Ammon's horn (tissue), 1 donor: ENCODE results near the gene RBL1.
"Not testable (repeated sequence)": the region's sequence is repeated elsewhere in the genome, so short reads cannot be mapped to it uniquely, and the experiment has no call there.

ENCODE experiments used
- DNase-seq: peaks from one replicate; pipeline ENCODE4 v3.0.0-alpha.2; 2016; ENCODE audit warnings: low spot score

The RBL1 gene, protein sequence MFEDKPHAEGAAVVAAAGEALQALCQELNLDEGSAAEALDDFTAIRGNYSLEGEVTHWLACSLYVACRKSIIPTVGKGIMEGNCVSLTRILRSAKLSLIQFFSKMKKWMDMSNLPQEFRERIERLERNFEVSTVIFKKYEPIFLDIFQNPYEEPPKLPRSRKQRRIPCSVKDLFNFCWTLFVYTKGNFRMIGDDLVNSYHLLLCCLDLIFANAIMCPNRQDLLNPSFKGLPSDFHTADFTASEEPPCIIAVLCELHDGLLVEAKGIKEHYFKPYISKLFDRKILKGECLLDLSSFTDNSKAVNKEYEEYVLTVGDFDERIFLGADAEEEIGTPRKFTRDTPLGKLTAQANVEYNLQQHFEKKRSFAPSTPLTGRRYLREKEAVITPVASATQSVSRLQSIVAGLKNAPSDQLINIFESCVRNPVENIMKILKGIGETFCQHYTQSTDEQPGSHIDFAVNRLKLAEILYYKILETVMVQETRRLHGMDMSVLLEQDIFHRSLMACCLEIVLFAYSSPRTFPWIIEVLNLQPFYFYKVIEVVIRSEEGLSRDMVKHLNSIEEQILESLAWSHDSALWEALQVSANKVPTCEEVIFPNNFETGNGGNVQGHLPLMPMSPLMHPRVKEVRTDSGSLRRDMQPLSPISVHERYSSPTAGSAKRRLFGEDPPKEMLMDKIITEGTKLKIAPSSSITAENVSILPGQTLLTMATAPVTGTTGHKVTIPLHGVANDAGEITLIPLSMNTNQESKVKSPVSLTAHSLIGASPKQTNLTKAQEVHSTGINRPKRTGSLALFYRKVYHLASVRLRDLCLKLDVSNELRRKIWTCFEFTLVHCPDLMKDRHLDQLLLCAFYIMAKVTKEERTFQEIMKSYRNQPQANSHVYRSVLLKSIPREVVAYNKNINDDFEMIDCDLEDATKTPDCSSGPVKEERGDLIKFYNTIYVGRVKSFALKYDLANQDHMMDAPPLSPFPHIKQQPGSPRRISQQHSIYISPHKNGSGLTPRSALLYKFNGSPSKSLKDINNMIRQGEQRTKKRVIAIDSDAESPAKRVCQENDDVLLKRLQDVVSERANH

DNA sequence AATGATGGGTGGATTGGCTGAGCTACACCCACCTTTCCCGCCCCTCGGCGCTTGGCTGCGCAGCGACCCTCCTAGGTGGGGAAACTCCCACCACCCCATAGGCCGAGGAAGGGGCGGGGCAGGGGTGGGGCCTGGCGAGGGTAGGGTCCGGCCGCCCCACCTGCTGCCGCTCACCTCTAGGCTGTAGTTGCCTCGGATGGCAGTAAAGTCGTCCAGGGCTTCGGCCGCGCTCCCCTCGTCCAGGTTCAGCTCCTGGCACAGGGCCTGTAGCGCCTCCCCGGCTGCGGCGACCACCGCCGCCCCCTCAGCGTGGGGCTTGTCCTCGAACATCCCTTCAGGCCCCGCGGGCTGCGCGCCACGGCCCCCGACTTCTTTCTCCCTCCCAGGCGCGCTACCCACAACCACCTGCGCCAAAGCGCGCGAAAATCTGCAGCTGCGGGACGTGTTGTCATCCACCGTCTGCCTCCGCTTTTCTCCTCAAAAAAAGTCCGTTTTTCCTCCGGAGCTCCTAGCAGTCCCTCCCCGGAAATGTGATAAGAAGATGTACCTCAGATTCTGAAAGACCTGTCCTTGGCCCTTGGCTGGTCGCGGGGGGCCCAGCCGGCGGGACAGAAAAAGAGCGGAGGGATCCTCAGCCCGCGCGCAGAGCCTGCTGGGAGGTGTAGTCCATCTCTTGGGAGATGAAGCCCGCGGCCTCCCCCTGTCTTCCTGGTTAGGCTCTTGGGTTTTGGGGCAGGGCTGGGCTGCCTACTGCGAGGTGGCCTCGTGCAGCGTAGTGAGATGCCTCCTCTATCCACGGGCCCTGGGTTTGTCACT is at the start of gene RBL1:
TSS of gene RBL1 (minus strand) at position 399 of the 816 bp plus-strand sequence. CDS start at position 330, 69 bp downstream.
- peak; percentile 81 for DNase-seq

DNA sequence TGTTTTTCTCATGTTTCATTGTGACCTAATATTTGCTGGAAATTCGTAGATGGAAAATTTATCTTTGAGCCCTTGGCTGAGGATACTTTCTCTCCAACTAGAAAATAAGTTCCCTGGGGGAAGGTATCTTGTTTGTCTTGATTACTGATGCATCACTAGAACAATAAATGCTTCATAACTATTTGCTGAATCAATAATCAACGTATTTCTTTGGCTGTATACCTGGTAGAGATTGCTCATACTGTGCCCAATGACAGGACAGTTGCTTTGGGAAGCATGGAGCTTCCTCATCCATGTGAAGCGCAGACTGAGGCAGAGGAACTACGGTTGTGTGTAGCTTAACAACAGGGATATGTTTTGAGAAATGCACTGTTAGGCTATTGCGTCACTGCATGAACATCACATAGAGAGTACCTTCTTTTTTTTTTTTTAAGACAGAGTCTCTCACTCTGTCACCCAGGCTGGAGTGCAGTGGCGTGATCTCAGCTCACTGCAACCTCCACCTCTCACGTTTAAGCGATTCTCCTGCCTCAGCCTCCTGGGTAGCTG is 49.1 kb upstream of the RBL1 start:
- no peak for DNase-seq

DNA sequence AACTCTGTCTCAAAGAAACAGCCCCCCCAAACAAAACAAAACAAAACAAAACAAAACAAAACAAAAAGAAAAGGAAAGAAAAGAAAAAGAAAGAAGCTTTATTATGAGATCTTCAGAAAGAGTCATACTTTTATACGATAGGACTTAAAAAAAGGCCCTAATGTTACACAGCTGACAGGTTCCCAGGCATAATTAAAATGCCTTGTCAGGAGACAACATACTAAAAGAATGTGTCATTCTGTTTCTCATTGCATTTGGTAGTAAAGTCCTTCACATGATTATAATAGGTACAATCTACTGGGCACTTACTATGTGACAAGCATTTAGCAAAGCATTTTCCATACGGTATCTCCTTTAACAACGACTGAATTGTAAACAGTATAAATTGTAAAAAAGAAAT is 46.9 kb upstream of the RBL1 start:
- no peak for DNase-seq

DNA sequence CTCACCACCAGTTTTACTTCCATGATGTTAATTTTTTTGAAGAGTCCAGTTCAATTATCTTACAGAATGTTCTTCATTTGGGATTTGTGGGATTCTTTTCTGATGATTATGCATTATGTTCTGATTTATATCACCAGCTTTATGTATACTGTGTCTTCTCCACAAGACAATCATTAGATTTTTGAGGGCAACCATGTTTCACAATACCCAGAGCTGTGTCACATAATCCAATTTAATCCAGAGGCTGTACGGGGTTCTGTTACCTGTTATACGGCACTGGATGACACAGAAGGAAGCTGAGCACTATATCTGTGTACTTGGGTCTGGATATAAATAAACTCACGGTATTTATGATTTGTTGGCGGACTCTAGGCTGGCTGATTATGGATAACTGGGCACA is 41.8 kb upstream of the RBL1 start:
- DNase-seq = no peak

DNA sequence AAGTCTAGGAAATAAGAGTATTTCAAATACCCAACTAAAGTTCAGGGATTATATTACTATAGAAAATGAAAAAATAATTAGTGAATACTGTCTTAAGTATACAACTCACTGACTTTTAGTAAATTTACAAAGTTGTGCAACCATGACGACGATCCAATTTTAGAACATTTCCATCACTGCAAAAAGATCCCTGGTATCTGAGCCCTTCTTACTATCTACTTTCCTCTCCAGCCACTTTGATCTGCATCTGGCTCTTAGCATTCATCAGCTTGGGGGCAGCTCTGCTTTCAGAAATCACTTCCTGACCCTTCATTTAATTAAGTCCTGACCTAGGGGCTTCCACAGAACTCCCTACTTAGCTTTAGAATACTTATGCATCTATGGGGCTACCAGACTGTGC is 38.2 kb upstream of the RBL1 start:
- no peak for DNase-seq

DNA sequence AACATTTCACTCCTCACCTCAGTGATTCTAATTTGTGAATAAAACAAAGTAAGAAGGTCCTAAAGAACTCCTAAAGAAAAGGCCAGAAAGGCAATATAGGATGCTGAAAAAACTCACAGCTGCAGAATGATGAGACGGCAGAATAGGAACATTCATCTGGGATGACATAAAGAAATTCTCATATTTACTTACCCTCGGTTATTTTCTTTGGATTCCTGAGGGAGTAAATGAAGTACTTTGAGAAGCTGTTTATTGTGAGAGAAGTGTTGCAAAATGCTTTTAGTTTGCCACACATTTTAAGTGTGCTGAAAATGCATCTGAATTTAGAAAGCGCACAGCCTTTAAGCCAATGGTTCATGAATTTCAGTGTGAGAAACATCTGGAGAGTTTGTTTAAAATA is 35.7 kb upstream of the RBL1 start:
- DNase-seq = no peak

DNA sequence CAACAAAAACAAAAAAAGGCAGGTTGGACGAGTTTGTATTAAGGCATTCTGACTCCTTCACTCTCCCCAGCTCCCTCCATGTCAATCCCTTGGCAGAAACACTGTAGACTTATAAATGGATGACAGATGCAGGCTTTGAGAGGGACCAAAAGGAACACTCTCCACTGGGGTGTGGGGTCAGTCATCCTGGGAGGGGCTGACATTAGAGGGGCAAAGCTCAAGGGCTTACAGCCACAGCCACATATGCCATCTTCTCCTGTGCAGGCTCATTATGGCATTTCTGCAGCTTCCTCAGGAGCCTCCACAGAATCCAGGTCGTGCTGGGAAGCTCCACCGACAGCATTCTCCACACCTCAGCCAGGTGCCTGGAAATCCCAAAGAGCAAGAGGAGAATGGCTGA is 33.0 kb upstream of the RBL1 start:
- DNase-seq = no peak

DNA sequence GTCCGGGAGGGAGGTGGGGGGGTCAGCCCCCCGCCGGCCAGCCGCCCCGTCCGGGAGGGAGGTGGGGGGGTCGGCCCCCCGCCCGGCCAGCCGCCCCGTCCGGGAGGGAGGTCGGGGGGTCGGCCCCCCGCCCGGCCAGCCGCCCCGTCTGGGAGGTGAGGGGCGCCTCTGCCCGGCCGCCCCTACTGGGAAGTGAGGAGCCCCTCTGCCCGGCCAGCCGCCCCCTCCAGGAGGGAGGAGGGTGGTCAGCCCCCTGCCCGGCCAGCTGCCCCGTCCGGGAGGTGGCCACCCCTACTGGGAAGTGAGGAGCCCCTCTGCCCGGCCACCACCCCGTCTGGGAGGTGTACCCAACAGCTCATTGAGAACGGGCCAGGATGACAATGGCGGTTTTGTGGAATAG is 30.5 kb upstream of the RBL1 start:
- DNase-seq = not testable (repeated sequence)

DNA sequence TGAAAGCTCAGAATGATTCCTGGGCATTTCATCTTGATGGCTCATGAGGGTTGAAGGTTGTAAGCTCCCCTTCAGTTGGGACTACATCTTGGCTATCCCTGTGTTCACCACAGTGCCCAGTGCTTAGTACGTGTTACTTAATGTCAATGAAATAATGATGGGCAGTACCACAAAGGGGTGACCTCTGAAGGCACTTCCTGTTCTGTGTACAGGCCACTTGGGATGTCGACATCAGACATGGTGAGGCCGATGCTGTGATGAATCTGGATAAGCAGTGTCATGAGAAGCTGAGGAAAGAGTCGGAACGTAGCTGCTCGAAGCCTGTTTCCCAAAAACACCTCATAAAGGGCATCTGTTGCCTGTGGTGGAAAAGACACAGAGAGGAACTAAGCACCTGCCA is 27.6 kb upstream of the RBL1 start:
- DNase-seq = no peak

DNA sequence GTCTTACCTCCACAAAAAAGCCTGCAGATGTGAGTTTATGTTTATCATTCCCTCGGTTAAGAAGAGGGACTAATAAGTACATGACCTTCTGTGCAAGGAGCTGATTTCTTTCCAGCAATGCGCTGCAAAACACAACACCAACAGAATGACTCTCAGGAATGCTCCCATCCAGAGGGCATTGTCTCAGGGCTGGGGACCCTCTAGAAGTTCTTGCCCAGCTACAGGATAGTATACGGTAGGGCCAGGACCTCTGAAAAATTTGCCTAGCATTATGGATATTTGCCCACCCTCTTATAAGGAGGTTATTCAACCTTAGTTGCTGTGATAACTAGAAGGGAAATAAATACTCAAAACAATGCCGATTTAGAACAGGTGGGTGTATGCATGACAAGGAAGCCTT is 24.7 kb upstream of the RBL1 start:
- no peak for DNase-seq

DNA sequence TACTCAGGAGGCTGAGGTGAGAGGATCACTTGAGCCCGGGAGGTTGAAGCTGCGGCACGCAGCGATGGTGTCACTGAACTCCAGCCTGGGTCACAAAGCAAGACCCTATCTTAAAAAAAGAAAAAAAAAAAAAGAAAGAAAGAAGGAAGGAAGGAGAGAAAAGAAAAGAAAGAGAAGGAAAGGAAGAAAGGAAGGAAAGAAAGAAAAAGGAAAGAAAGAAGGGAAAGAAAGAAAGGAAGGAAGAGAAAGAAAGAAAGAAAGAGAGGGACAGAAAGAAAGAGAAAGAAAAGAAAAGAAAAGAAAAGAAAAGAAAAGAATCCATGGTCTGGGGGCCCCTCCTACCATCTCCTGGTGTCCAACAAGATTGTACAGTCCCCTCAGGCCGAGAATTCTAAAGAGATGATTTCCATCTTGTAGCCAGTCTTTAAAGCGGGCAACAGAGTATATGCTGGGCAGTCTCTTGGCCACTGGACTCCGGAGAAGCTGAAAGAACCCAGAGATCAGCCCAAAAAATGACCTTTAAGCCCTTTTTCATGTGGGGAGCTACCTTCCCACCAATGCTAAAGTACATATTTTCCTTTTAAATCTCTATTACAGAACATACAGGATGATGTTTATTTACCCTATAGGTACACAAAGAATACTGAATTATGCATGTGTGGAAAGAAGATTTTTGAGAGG is 23.7 kb upstream of the RBL1 start:
- no peak for DNase-seq

DNA sequence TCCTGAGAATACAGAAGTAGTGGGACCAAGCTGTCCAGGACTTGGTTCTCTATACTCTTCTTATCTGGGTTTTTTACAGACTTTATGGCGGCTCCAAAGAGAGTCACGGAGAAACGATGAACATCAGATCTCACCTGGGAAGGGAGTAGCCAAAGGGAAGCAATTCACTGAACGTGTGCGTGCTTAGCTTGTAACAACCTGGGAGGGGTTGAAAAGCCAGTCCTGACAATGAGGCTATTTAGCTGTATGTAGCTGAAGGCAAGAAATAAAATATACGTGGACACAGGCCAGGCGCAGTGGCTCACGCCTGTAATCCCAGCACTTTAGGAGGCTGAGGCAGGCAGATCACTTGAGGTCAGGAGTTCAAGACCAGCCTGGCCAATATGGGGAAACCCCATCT is 18.2 kb upstream of the RBL1 start:
- DNase-seq = no peak

DNA sequence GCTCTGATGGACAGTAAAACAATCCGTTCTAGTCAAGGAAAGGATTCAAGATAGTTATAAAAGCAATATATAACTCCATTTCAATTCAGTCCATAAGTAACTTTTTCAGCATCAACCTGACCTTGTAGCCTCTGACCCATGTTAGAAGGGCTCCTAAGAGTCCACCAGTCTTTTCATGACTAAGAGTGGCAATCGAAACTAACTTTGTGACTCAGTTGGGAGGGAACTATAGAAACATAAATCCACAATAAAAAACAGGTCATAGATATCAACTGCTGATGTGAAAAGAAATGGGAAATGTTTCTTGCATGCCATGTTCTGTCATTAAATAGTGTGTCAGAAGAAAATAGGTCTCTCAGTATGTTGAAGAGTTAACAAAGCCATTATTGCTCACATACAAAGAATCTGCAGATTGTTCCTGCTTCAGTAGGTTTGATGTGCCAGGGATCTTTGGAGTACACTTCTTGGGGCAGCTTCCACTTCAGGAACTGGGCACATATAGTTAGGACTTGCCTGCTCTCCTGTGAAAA is 16.2 kb upstream of the RBL1 start:
- no peak for DNase-seq

DNA sequence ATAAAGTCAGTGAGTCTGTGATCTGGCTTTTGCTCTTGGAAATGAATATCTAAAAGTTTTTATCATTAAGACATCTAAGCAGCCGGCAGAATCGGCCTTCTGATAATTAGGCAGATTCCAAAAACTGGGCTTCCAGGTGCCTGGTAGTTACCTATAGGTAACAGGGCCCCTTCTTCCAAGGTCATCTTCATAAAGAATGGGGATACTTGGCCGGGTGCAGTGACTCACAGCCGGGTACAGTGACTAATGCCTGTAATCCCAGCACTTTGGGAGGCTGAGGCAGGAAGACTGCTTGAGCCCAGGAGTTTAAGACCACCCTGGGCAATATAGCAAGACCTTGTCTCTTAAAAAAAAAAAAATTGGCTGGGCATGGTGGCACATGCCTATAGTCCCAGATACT is 12.9 kb upstream of the RBL1 start:
- DNase-seq = no peak

DNA sequence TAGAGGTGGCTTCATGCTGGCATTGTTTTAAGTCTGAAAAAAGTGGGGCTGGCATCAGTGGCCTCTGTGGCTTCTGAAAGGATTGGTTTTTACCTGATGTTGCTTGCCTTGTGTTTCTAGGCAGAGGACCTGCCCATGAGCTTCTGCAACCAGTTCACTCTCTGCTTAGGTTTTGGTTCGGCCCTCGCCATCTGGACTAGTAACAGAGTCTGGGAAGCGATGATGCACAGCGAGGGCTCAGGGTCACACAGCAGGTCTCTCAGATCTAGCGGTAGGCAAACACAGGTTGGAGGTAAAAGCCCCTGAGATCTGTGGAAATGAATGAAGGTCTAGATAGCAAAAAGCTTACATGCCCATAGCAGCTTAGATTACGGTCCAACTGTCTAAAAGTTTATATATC is 6.8 kb upstream of the RBL1 start:
- DNase-seq = no peak

DNA sequence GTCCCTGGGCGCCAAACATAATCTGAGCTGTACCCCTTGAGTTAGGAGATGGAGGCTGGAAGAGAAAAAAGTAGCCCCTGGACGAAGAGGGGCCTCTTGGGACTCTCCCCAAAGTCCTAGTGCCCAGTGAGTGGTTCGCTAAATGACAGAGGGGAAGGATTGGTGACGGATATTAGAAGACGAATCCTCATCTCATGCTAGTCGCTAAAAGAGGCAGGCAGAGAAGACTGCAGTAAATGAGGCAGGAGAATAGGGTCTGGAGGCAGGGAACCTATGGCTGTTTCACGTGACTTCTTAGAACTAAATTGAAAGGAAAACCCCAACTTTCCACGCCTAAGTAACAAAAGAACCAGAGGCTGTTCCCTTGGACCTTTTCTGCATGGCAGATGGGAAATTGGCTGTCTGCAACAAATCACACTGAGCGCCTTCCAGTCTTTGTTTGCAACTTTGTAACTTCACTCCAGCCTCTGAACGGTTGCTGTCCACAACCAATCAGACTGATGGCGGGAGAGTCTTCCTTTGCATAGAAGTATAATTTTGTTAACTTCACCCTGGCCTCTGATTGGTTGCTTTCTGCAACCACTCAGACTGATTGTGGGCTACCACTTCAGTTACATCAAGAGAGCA is 731 bp upstream of the RBL1 start:
- no peak for DNase-seq

DNA sequence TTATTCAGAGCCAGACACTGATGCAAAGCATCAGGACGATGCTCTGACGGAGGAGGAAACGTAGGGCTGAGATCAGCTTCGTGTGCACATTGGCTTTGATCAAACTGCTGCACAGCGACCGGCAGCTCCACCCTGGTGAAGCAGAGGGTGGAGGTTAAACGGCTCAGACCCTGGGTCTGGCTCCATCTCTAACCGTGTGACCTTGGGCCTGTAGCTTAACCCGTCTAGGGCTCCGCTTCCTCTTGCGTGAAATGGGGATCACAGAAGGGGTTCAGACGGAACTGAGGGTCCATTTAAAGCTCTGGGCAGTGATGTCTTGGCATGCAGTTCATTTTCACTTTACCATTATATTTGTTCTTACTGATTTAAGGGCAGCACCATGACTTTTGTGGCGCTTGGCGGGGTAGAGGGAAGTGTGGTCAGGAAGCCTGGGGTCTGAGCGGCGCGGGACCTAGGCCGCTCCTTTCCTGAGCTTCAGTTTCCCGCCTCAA is 644 bp downstream of the RBL1 start:
- DNase-seq = no peak

DNA sequence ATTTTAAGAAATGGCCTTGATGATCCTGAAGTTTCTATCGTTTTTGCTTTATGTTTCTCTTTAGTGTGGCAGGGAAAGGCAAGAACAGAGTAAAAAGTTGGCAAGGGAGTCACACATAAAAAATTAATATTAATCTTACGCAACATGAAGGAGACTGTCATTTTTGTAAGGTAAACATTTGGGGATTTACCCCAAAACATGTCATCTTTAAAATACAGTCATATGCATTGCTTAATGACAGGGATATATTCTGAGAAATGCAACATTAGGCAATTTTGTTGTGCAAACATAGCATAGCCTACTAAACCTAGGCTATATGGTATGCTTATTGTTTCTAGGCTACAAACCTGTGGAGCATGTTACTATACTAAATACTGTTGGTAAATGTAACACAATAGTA is 5.4 kb downstream of the RBL1 start:
- DNase-seq = no peak

DNA sequence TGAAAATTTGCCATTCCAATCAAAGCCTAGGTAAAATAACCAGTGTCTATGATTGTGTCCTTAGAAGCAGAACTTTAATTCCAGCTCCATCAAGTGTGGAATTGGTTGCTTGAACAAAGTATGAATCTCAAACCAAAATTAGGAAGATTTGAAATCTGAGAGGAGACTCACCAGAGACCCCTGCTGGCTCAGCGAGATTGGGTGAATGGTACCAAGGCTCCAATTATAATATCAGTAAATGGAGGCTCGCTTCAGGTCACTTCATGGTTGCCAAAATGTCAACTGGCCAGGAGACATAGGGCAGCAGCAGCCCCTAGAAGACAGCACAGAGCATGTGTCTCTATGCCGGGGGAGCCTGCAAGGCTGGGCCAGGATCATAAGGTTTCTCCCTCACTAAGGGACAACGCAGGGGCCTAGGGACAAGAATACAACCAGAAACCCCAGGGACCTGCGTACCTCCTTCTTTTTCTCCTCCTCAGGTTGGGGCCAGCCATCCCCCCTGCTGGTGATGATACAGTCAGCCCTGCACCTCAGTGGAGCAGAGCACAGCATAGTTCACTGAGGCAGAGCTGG is 14.0 kb downstream of the RBL1 start:
- DNase-seq = no peak

DNA sequence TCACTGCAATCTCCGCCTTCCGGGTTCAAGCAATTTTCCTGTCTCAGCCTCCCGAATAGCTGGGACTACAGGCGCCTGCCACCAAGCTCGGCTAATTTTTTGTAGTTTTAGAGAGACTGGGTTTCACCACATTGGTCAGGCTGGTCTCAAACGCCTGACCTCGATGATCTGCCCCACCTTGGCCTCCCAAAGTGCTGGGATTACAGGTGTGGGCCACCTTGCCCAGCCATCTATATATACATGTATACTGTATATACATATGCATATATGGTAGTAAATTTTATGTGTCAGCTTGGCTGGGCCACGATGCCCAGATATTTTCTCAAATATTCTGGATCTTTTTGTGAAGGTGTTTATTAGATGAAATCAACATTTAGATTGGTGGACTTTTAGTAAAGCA is 18.8 kb downstream of the RBL1 start:
- DNase-seq = no peak
